HEK293 (cell line): ENCODE data around the gene CNTNAP5.

ENCODE experiments used
- CTCF ChIA-PET: fragments of 350-600 bp; formaldehyde crosslinking; extraction: SDS; loops from one replicate; lab custom pipeline; 2021; ENCODE audit warnings: antibody characterized with exemption; lab: Yijun Ruan, JAX
- POLR2A ChIA-PET: fragments of 300-600 bp; formaldehyde crosslinking; extraction: SDS; loops from one replicate; lab custom pipeline; 2020; ENCODE audit warnings: antibody characterized with exemption, inconsistent platforms; lab: Yijun Ruan, JAX
- H3K27ac ChIP-seq: fragments of 200-500 bp; sonication (Bioruptor generic); 2 replicates; pipeline ENCODE4 v1.5.1; 2014; ENCODE audit warnings: low read depth, low read length, control low read depth, inconsistent platforms; ENCODE audit errors: extremely low read depth
- H3K36me3 ChIP-seq, 2 experiments: fragments of 200-500 bp in 1 of 2; sonication (Bioruptor generic) in 1 of 2; 1 replicate in 1 of 2; 2 replicates in 1 of 2; pipeline ENCODE4 v1.5.1; 2014 to 2017; ENCODE audit warnings: inconsistent platforms in 2 of 2, low read length in 2 of 2; ENCODE audit not compliant: control insufficient read depth in 2 of 2, insufficient read depth in 1 of 2
- H3K4me1 ChIP-seq: fragments of 200-500 bp; sonication (Bioruptor generic); 2 replicates; pipeline ENCODE4 v1.5.1; 2014; ENCODE audit warnings: mild to moderate bottlenecking, low read length, inconsistent platforms; ENCODE audit not compliant: control insufficient read depth, insufficient read depth
- H3K4me3 ChIP-seq: 2 replicates; pipeline ENCODE4 v1.5.1; 2011; ENCODE audit warnings: low read depth, mild to moderate bottlenecking, control low read depth, low read length, moderate library complexity
- H3K9me3 ChIP-seq: fragments of 200-500 bp; sonication (Bioruptor generic); 2 replicates; pipeline ENCODE4 v1.5.1; 2014; ENCODE audit warnings: low read depth, low read length, inconsistent platforms; ENCODE audit not compliant: control insufficient read depth, insufficient read depth
- BCL11A ChIP-seq: fragments of 450-650 bp; formaldehyde crosslinking; IDR thresholded peaks from 2 replicates; pipeline ENCODE4 v1.5.1; 2016; ENCODE audit warnings: low read depth, missing biosample characterization, missing genetic modification characterization
- GLI2 ChIP-seq: fragments of 450-650 bp; formaldehyde crosslinking; IDR thresholded peaks from 2 replicates; pipeline ENCODE4; 2017; ENCODE audit warnings: missing biosample characterization, missing genetic modification characterization, low read depth, borderline replicate concordance
- HIC1 ChIP-seq: fragments of 450-650 bp; formaldehyde crosslinking; IDR thresholded peaks from 2 replicates; pipeline ENCODE4 v1.5.1; 2016; ENCODE audit warnings: missing biosample characterization, missing genetic modification characterization
- KLF16 ChIP-seq: fragments of 450-650 bp; formaldehyde crosslinking; IDR thresholded peaks from 2 replicates; pipeline ENCODE4 v1.5.1; 2017; ENCODE audit warnings: missing biosample characterization, missing genetic modification characterization
- KLF8 ChIP-seq: fragments of 450-650 bp; formaldehyde crosslinking; IDR thresholded peaks from 2 replicates; pipeline ENCODE4 v1.5.1; 2016; ENCODE audit warnings: missing biosample characterization, missing genetic modification characterization
- REPIN1 ChIP-seq: fragments of 450-650 bp; formaldehyde crosslinking; IDR thresholded peaks from 2 replicates; pipeline ENCODE4 v1.5.1; 2017; ENCODE audit warnings: missing biosample characterization, missing genetic modification characterization, low read depth
- TRIM28 ChIP-seq: IDR thresholded peaks from 2 replicates; pipeline ENCODE4 v1.6.1; 2011; ENCODE audit warnings: low read length, control low read depth, borderline replicate concordance
- ZBTB21 ChIP-seq: fragments of 450-650 bp; formaldehyde crosslinking; IDR thresholded peaks from 2 replicates; pipeline ENCODE4 v1.5.1; 2017; ENCODE audit warnings: missing biosample characterization, missing genetic modification characterization
- ZBTB48 ChIP-seq: fragments of 450-650 bp; formaldehyde crosslinking; IDR thresholded peaks from 2 replicates; pipeline ENCODE4 v1.5.1; 2016; ENCODE audit warnings: missing biosample characterization, missing genetic modification characterization
- ZFP3 ChIP-seq: fragments of 450-650 bp; formaldehyde crosslinking; IDR thresholded peaks from 2 replicates; pipeline ENCODE4 v1.5.1; 2016; ENCODE audit warnings: low read depth, missing biosample characterization, missing genetic modification characterization
- ZNF112 ChIP-seq: fragments of 450-650 bp; formaldehyde crosslinking; IDR thresholded peaks from 2 replicates; pipeline ENCODE4 v1.5.0; 2017; ENCODE audit warnings: missing biosample characterization, missing genetic modification characterization
- ZNF132 ChIP-seq: fragments of 450-650 bp; formaldehyde crosslinking; IDR thresholded peaks from 2 replicates; pipeline ENCODE4 v1.5.1; 2017; ENCODE audit warnings: missing biosample characterization, missing genetic modification characterization, borderline replicate concordance
- ZNF146 ChIP-seq: fragments of 450-650 bp; formaldehyde crosslinking; IDR thresholded peaks from 2 replicates; pipeline ENCODE4 v1.5.1; 2016; ENCODE audit warnings: missing biosample characterization, missing genetic modification characterization
- ZNF157 ChIP-seq: fragments of 450-650 bp; formaldehyde crosslinking; IDR thresholded peaks from 2 replicates; pipeline ENCODE4 v1.5.1; 2016; ENCODE audit warnings: missing biosample characterization, missing genetic modification characterization
- ZNF19 ChIP-seq: fragments of 450-650 bp; formaldehyde crosslinking; IDR thresholded peaks from 2 replicates; pipeline ENCODE4; 2016; ENCODE audit warnings: missing biosample characterization, missing genetic modification characterization, low read depth
- ZNF214 ChIP-seq: fragments of 450-650 bp; formaldehyde crosslinking; IDR thresholded peaks from 2 replicates; pipeline ENCODE4 v1.5.1; 2017; ENCODE audit warnings: missing biosample characterization, mild to moderate bottlenecking, missing genetic modification characterization, borderline replicate concordance
- ZNF23 ChIP-seq: fragments of 450-650 bp; formaldehyde crosslinking; IDR thresholded peaks from 2 replicates; pipeline ENCODE4 v1.5.1; 2016; ENCODE audit warnings: missing biosample characterization, missing genetic modification characterization, borderline replicate concordance
- ZNF354C ChIP-seq: fragments of 450-650 bp; formaldehyde crosslinking; IDR thresholded peaks from 2 replicates; pipeline ENCODE4 v1.5.1; 2016; ENCODE audit warnings: missing biosample characterization, missing genetic modification characterization, low read depth, borderline replicate concordance
- ZNF391 ChIP-seq: fragments of 450-650 bp; formaldehyde crosslinking; IDR thresholded peaks from 2 replicates; pipeline ENCODE4 v1.5.1; 2016; ENCODE audit warnings: low read depth, missing biosample characterization, missing genetic modification characterization, borderline replicate concordance
- ZNF404 ChIP-seq: fragments of 450-650 bp; formaldehyde crosslinking; IDR thresholded peaks from 2 replicates; pipeline ENCODE4 v1.5.1; 2017; ENCODE audit warnings: missing biosample characterization, missing genetic modification characterization
- ZNF416 ChIP-seq: fragments of 450-650 bp; formaldehyde crosslinking; IDR thresholded peaks from 2 replicates; pipeline ENCODE4 v1.5.1; 2016; ENCODE audit warnings: missing biosample characterization, missing genetic modification characterization
- ZNF426 ChIP-seq: fragments of 450-650 bp; formaldehyde crosslinking; IDR thresholded peaks from 2 replicates; pipeline ENCODE4 v1.5.1; 2017; ENCODE audit warnings: missing biosample characterization, missing genetic modification characterization, mild to moderate bottlenecking, inconsistent platforms, moderate library complexity
- ZNF530 ChIP-seq: fragments of 450-650 bp; formaldehyde crosslinking; IDR thresholded peaks from 2 replicates; pipeline ENCODE4 v1.5.1; 2016; ENCODE audit warnings: low read depth, missing biosample characterization, missing genetic modification characterization
- ZNF544 ChIP-seq: fragments of 450-650 bp; formaldehyde crosslinking; IDR thresholded peaks from 2 replicates; pipeline ENCODE4 v1.5.0; 2017; ENCODE audit warnings: missing biosample characterization, missing genetic modification characterization
- ZNF548 ChIP-seq: fragments of 450-650 bp; formaldehyde crosslinking; IDR thresholded peaks from 2 replicates; pipeline ENCODE4 v1.5.1; 2016; ENCODE audit warnings: missing biosample characterization, missing genetic modification characterization
- ZNF560 ChIP-seq: fragments of 450-650 bp; formaldehyde crosslinking; IDR thresholded peaks from 2 replicates; pipeline ENCODE4 v1.5.1; 2017; ENCODE audit warnings: missing biosample characterization, missing genetic modification characterization, borderline replicate concordance
- ZNF600 ChIP-seq: fragments of 450-650 bp; formaldehyde crosslinking; IDR thresholded peaks from 2 replicates; pipeline ENCODE4 v1.5.1; 2016; ENCODE audit warnings: missing biosample characterization, missing genetic modification characterization
- ZNF623 ChIP-seq: fragments of 450-650 bp; formaldehyde crosslinking; IDR thresholded peaks from 2 replicates; pipeline ENCODE4 v1.5.1; 2016; ENCODE audit warnings: missing biosample characterization, missing genetic modification characterization
- ZNF624 ChIP-seq: fragments of 450-650 bp; formaldehyde crosslinking; IDR thresholded peaks from 2 replicates; pipeline ENCODE4 v1.5.1; 2017; ENCODE audit warnings: missing biosample characterization, missing genetic modification characterization
- ZNF677 ChIP-seq: fragments of 450-650 bp; IDR thresholded peaks from 2 replicates; pipeline ENCODE4 v1.5.0; 2018; ENCODE audit warnings: missing biosample characterization, mild to moderate bottlenecking, missing genetic modification characterization, moderate library complexity
- ZNF830 ChIP-seq: fragments of 450-650 bp; IDR thresholded peaks from 2 replicates; pipeline ENCODE4 v1.5.0; 2018; ENCODE audit warnings: missing biosample characterization, missing genetic modification characterization, low read depth, mild to moderate bottlenecking, moderate library complexity
- TF ChIP-seq, protein P1 (sequence below): fragments of 450-650 bp; formaldehyde crosslinking; IDR thresholded peaks from 2 replicates; pipeline ENCODE4 v1.5.1; 2016; ENCODE audit warnings: missing biosample characterization, missing genetic modification characterization

CNTNAP5 gene

DNA sequence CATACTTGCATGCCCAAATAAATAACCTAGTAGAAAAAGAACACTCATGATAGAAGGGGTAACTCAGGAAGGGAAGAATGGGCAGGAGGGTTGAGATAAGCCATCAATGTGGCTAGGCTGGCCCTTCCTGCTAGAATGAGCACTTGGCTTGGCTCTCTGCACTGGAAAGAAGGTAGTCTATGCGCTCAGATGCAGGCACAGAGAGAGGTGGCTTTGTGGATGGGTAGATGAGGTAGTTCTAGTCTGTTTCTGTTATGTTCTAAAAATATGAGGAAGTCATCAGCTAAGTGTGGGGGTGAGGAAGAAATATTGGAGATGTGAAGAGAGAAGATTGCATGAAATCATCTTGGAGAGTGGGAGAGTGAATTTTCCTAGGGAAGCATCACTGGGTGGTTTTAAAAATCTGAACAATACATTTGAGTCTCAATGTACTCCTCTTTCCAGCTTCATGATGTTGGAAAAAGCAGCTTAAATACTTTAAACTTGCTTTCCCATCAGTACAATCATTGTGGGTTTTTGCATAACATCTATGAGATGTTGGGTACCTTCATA, 357.1 kb downstream of the CNTNAP5 start:
- H3K27ac ChIP-seq, result no peak overlapping the region
- no peaks in the 10 kb centered on the region for H3K4me1 ChIP-seq
- no peak overlapping the region for H3K4me3 ChIP-seq
- TF ChIP-seq ZFP3 (tag by site-specific recombination) (no peak), ZBTB21 (tag by site-specific recombination) (no peak), ZNF530 (tag by site-specific recombination) (no peak), ZNF132 (tag by site-specific recombination) (no peak)
- POLR2A ChIA-PET, result no interaction called here
- H3K36me3 ChIP-seq, result no peaks in the 10 kb centered on the region
- CTCF ChIA-PET, result interaction anchor here (0.7 kb wide), 1 partner anchor 98 kb away, joined by 5 read pairs; no protein-coding TSS in a partner anchor
- H3K9me3 ChIP-seq, result no peaks in the 10 kb centered on the region

DNA sequence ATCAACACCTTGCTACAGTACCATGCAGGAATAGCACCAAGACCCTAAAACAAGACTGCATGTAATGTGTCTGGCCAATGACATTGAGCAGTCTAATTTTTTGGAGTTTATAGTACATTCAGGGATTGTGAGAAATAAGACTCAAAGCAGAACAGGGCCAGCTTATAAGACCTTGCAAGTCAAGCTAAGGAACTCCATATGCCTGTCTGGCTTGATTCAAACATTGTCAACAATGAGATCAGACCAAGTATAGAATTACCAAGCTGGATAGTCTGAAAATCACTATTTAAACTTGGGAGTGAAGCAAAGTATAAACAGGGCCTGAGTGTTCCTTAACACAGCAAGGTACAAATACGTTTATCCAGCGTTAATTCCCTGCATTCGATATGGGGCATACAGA, 370.9 kb downstream of the CNTNAP5 start:
- ChIA-PET CTCF (no interaction called here), POLR2A (no interaction called here)
- TF ChIP-seq ZNF600 (tag by site-specific recombination) (no peak), ZNF112 (no peak), ZNF391 (tag by site-specific recombination) (no peak), ZNF416 (tag by site-specific recombination) (no peak), ZNF23 (tag by site-specific recombination) (no peak), ZNF544 (no peak), ZNF830 (tag by site-specific recombination) (no peak), ZNF19 (tag by site-specific recombination) (no peak), ZBTB48 (tag by site-specific recombination) (no peak), ZNF146 (tag by site-specific recombination) (no peak), KLF8 (tag by site-specific recombination) (no peak), BCL11A (tag by site-specific recombination) (no peak), ZNF157 (no peak), TRIM28 (no peak), ZNF548 (tag by site-specific recombination) (no peak), ZNF677 (tag by site-specific recombination) (no peak)
- TF ChIP-seq, protein P1, sequence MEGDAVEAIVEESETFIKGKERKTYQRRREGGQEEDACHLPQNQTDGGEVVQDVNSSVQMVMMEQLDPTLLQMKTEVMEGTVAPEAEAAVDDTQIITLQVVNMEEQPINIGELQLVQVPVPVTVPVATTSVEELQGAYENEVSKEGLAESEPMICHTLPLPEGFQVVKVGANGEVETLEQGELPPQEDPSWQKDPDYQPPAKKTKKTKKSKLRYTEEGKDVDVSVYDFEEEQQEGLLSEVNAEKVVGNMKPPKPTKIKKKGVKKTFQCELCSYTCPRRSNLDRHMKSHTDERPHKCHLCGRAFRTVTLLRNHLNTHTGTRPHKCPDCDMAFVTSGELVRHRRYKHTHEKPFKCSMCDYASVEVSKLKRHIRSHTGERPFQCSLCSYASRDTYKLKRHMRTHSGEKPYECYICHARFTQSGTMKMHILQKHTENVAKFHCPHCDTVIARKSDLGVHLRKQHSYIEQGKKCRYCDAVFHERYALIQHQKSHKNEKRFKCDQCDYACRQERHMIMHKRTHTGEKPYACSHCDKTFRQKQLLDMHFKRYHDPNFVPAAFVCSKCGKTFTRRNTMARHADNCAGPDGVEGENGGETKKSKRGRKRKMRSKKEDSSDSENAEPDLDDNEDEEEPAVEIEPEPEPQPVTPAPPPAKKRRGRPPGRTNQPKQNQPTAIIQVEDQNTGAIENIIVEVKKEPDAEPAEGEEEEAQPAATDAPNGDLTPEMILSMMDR (tag by site-specific recombination), result no peak
- TF ChIP-seq, all 188 proteins: peak for 0
- Histone ChIP-seq H3K9me3 (no peaks in the 10 kb centered on the region), H3K36me3 (no peaks in the 10 kb centered on the region), H3K4me3 (no peak overlapping the region), H3K27ac (no peak overlapping the region), H3K4me1 (no peaks in the 10 kb centered on the region)

- H3K9me3 ChIP-seq, result no peaks in the 10 kb centered on the region
- H3K36me3 ChIP-seq, result no peaks in the 10 kb centered on the region
- CTCF ChIA-PET, result no interaction called here
- POLR2A ChIA-PET, result no interaction called here
- H3K4me1 ChIP-seq, result no peaks in the 10 kb centered on the region
- H3K27ac ChIP-seq, result no peak overlapping the region
- H3K4me3 ChIP-seq, result no peak overlapping the region
- TF ChIP-seq REPIN1 (tag by site-specific recombination) (no peak), ZNF623 (tag by site-specific recombination) (no peak), ZNF214 (tag by site-specific recombination) (no peak), ZNF404 (no peak), GLI2 (no peak), ZNF624 (tag by site-specific recombination) (no peak), HIC1 (tag by site-specific recombination) (no peak), ZNF354C (tag by site-specific recombination) (no peak), ZBTB48 (tag by site-specific recombination) (no peak), ZNF560 (tag by site-specific recombination) (no peak), KLF16 (tag by site-specific recombination) (no peak), ZNF426 (tag by site-specific recombination) (no peak)
These were observed 377.2 kb downstream of the CNTNAP5 start for GRCh38 chr2:124402274-124402673.
